HTERT RPE-1 (cell line): ENCODE results near the gene SLC22A6.
"Not testable (repeated sequence)": the region's sequence is repeated elsewhere in the genome, so short reads cannot be mapped to it uniquely, and the experiment has no call there.

Experiments used
- in situ Hi-C: fragments of 300-500 bp; cut with MboI; formaldehyde crosslinking; loops from 4 replicates; pipeline ENCODE4 v1.14.3; 2020; ENCODE audit warnings: low sequenced_read_pairs

Gene SLC22A6

DNA sequence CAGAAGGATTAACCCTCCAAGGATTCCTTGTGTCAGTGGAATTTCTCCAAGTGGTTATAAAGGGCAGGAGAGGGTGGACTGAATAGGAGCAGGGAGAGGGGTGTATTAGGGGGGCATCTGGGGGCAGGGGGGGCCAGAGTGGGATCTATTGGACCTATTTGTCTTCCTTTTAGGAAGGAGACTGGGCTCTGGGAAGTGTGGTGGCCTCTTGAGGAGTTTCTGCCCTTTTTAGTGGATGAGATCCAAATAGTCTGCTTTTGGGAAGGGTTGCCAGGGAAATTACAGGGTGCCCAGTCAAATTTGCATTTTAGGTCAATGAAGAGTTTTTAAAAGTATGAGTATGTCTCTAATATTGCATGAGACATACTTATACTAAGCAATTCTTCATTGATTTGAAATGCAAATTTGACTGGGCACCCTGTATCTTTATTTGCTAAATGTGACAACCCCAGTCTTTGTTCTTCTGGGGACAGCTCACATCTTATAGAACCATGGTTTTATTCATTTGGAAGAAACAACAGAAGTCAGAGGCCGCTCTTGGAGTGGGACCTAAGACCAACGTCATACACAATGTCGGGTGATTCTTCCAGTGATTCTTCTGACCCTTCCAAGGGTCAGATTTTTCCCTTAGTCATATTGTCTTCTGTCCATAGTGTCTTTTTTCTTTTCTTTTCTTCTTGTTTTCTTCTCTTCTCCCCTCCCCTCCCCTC lies 429 bp upstream of the SLC22A6 start:
- in situ Hi-C loops, result no loop called here

- in situ Hi-C loops, result no loop called here
These were observed 1.1 kb downstream of the SLC22A6 start for GRCh38 chr11:62983536-62984199.

- in situ Hi-C loops, result no loop called here
These were observed 3.0 kb downstream of the SLC22A6 start for GRCh38 chr11:62981743-62982142.

DNA sequence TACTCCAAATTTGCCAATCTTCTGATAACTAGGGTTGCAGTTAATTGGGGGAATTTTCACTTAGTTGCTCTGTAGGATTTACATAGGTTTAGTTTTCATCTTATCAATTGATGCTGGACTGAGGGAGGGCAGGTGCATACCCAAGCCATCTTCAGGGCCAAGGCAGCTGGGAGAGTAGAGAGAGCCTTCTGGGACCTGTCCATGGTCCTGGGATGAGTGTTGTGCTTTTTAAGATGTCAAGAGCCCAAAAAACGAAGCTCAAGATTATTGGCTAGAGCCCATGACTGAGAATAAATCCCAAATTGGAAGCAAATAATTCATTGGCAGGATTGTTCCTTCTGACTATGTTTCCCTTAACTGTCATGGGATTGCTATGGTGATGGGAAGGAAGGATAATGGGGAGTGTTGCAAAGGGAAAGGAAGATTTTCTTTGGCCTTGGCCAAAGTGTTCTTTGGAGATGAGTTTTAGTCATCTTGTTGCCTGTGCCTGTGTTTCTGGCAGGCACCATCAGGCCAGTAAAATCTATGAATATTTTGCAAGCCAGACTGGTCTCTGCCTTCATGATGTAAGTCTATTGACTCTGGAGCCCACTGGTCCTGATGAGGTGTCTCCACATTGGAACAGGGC lies 4.5 kb downstream of the SLC22A6 start:
- in situ Hi-C loops, result no loop called here

DNA sequence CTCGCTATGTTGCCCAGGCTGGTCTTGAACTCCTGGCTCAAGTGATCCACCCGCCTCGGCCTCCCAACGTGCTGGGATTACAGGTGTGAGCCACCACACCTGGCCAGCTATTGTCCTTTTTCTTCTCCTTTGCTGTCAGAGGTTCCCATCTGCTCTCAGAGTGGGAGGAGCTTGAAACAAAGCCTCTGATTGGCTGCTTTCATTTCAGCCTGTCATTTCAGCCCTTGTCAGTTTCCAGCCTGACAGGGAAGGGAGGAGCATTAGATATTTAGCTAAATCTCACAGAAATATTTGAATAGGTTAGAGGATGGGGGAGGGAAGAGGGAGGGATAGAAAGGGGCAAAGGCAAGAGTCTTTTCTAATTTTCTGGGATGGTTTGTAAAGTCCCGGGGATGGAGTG lies 8.7 kb downstream of the SLC22A6 start:
- in situ Hi-C loops, result no loop called here

- in situ Hi-C loops, result no loop called here
These were observed 9.8 kb downstream of the SLC22A6 start for GRCh38 chr11:62974848-62975522.

- in situ Hi-C loops, result no loop called here
These were observed 19.2 kb downstream of the SLC22A6 start for GRCh38 chr11:62965574-62965973.

GRCh38 chr11:62962391-62962790 lies 22.4 kb downstream of the SLC22A6 start:
- in situ Hi-C loops, result no loop called here

DNA sequence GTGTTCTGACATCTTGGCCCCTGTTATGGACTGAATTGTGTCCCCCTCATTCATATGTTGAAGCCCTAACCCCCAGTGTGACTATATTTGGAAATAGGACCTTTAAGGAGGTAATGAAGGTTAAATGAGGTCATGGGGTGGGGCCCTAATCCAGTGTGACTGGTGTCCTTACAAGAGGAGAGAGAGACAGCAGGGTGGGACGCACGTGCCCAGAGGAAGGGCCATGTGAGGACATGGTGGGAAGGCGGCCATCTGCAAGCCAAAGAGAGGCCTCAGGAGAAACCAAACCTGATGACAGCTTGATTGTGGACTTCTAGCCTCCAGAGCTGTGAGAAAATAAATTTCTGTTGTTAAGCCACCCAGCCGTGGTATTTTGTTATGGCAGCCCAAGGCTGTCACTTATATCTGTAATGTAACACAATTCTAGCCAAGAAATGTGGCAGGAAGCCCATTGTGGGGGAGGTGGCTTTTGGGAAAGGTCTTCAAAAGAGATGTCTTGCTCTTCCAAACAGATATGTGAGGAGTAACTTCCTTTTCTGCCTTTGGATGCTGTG lies 23.7 kb downstream of the SLC22A6 start:
- in situ Hi-C loops, result no loop called here

DNA sequence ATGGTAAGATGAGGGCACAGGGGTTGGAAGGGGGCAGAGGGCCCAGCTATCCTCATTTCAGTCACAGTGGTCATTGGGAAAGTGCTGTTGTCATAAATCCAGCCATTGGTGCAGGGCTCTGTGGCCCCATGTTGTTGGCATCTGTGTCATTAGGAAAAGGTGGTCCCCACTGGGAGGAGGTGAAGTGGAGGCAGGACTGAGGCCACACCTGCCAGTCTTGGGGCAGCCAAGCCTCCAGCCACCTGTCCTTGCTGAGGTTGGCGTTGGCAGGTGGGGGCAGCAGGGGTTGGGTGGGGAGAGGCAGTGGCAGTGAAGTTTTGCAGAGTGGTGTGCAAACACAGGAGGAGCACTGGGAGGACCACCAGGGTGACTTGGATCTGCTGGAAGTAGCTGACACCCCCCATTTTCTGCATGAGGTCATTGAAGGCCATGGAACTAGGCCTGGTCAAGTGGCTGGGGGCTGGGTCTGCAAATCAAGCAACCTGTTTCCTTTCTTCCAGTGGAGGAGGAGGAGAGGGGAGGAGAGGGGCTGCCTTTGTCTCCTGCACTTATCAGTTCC lies 25.3 kb downstream of the SLC22A6 start:
- in situ Hi-C loops, result no loop called here

- in situ Hi-C loops, result no loop called here
These were observed 26.0 kb downstream of the SLC22A6 start for GRCh38 chr11:62958547-62959421.

DNA sequence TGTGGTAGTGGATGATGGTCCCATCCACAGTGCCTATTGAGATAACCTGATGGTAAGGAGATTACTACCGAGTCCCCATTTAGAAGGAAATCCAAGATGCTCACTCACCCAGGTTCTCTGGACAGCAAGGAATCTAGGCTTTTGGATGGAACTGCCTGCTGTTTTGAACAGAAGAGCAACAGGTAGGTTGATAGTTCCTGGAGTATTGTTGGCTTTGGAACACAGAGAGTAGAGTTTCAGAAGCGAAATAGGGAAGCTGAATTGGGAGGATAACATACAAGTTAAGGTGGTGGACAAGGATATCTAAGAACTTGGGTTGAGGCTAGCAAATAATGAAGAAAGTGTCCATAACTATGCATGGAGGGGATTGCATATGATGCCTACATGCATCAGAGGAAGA lies 27.6 kb downstream of the SLC22A6 start:
- in situ Hi-C loops, result no loop called here

GRCh38 chr11:62954478-62954877 lies 30.3 kb downstream of the SLC22A6 start:
- in situ Hi-C loops, result no loop called here

- in situ Hi-C loops, result no loop called here
These were observed 31.0 kb downstream of the SLC22A6 start for GRCh38 chr11:62953811-62954210.

GRCh38 chr11:62948765-62949320 lies 35.9 kb downstream of the SLC22A6 start:
- in situ Hi-C loops, result no loop called here

DNA sequence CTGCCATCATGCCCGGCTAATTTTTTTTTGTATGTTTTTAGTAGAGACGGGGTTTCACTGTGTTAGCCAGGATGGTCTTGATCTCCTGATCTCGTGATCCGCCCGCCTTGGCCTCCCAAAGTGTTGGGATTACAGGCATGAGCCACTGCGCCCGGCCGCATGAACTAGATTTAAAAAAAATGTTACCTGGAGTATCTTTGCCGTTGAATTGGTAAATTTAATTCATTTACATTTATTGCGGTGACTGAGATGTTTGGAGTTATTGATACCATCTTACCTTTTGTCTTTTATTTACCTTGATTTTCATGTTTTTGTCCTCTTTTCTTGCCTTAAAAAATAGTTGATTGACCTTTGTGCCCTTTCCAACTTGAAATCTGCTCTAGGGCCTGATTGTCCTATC lies 39.2 kb downstream of the SLC22A6 start:
- in situ Hi-C loops, result not testable (repeated sequence)

DNA sequence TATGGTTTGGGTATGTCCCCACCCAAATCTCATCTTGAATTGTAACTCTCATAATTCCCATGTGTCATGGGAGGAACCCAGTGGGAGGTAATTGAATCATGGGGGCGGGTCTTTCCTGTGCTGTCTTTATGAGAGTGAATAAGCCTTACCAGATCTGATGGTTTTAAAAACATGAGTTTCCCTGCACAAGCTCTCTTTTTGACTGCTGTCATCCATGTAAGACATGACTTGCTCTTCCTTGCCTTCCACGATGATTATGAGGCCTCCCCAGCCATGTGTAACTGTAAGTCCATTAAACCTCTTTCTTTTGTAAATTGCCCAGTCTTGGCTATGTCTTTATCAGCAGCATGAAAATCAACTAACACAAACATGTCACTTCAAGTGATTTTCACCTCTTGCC lies 47.2 kb downstream of the SLC22A6 start:
- in situ Hi-C loops, result not testable (repeated sequence)

DNA sequence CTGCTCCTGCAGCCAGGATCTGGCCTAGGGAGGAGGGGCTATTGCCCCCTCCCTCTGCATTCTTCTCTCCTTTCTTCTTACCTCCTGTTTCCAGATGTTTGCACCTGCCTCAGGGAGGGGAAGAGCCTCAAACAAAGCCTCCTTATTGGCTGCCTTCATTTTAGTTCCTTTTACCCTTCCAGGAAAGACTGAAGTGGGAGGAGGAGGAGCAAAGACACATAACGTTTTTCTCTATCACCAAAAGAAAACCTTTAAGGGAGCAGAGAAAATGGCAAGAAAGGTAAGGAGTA lies 50.3 kb downstream of the SLC22A6 start:
- in situ Hi-C loops, result no loop called here

DNA sequence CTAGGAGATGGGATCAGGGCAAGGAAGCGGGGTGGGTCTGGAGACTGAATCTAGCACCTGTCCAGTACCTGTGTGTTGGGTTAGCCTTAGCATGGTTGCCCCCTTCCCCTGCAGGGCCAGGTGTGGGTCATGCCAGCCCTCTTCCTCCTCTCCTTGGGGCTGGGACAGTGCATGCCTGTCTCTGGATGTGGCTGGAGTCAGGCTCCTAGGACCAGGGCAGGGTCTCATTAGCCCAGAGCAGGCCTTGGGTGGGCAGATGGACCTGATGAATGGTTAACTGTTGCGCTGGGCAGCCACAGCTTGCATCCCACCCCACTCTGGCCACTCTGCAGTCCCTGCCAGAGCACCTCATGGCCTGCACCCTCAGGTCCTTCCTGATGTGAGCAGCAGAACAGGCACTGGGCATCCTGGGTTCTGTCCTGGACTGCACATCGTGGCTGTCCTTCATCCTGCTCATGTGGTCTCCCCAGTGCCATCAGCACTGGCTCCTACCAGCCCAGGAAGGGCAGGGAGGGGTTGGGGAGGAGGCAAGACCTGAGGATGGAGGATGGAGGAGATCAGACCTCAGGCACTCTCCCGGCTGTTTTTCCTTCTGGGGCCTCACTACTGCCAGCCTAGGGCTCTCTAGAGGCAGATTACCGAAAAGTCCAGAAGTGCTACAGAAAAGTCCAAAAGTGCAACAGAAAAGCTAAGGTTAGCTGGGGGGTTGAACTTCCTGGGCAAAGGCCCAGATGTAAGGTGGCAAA lies 50.8 kb downstream of the SLC22A6 start:
- in situ Hi-C loops, result no loop called here
